Measurements from ENCODE around the gene CCDC175.

GRCh38 chr14:59458486-59458885 is 118.1 kb downstream of the CCDC175 start:
- no peak for TF ChIP-seq CTCF (IDR thresholded peaks at IDR 0.05; ENCODE audit: insufficient read depth, low read length, poor library complexity, severe bottlenecking)
- no peak for TF ChIP-seq EZH2phosphoT487 (conservative IDR thresholded peaks at IDR 0.05; ENCODE audit: low read length)
